Sigmoid colon (tissue), 4 donors: Measurements from ENCODE around the gene EVA1C.

Source experiments
- CTCF ChIP-seq, 4 experiments: fragments of 450-650 bp in 3 of 4; fragments of 200-600 bp in 1 of 4; IDR thresholded peaks; one replicate each; pipeline ENCODE4 v1.5.1; 2016 to 2019; ENCODE audit warnings: antibody characterized with exemption in 4 of 4, mild to moderate bottlenecking in 3 of 4, moderate library complexity in 2 of 4
- EP300 ChIP-seq, 4 donors: sonication (generic); formaldehyde crosslinking; IDR thresholded peaks; one replicate each; pipeline ENCODE4 v1.6.1; 2017; ENCODE audit warnings: antibody characterized with exemption in 4 of 4
- POLR2AphosphoS5 ChIP-seq, 4 donors: sonication (generic); formaldehyde crosslinking; IDR thresholded peaks; one replicate each; pipeline ENCODE4 v1.6.1; 2017; ENCODE audit warnings: antibody characterized with exemption in 4 of 4

GRCh38 chr21:32383812-32384211 lies 28.7 kb upstream of the EVA1C start:
- no peak for TF ChIP-seq CTCF (IDR thresholded peaks at IDR 0.05)
- no peak for TF ChIP-seq POLR2AphosphoS5 (IDR thresholded peaks at IDR 0.05)
- no peak for TF ChIP-seq EP300 (IDR thresholded peaks at IDR 0.05)
